Cortex of kidney (tissue), 1 donor: ENCODE results near the gene SH3GLB1.
A peak's percentile ranks its signal among the peaks of the same experiment; 100 is the strongest.
"Not testable (repeated sequence)": the region's sequence is repeated elsewhere in the genome, so short reads cannot be mapped to it uniquely, and the experiment has no call there.

Experiments used
- DNase-seq: peaks from one replicate; lab custom pipeline; 2025; lab: John Stamatoyannopoulos, UW

The SH3GLB1 gene

GRCh38 chr1:86704458-86704971 is at the start of gene SH3GLB1:
TSS of gene SH3GLB1 (plus strand) at chr1:86704576. CDS start at chr1:86704900, 324 bp downstream.
- DNase-seq: peak; percentile 41

GRCh38 chr1:86658381-86658780 is 46.0 kb upstream of the SH3GLB1 start:
- DNase-seq: not testable (repeated sequence)

DNA sequence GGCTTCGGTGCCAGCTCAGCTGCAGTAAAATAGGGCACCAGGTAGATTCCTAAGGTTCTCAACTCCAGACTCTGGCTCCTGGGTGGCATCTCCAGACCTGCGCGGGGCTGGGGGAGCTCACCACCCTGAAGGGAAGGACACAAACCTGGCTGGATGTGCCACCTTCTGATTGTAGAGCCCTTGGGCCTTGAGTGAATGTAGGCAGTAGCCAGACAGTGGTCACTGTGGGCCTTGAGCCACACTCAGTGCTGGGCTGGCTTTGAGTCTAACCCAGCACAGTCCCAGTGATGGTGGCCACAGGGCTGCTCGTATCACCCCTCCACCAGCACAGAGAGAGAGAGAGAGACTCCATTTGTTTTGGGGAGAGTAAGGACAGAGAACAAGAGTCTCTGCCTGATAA is 38.0 kb upstream of the SH3GLB1 start:
- no peak for DNase-seq

DNA sequence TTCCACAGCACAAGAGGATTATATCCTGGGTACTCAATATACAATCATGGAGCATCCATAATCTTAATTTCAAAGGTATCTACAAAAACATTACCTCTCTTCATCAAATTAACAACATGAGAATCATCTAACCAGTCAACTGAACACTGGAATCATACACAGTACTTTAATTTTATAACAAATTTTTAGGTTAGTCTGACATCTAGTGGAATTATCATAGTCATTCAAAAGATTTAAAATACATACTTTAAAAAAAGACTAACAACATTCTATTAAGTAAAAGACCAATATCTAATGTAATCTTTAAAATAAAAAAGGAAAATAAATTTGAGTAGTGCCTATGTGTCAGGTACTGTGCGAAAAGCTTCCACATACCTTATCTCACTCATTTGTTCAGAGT is 16.8 kb upstream of the SH3GLB1 start:
- DNase-seq: no peak

- DNase-seq: no peak
These were observed 11.7 kb upstream of the SH3GLB1 start for GRCh38 chr1:86692641-86693040.

GRCh38 chr1:86695400-86695799 is 9.0 kb upstream of the SH3GLB1 start:
- no peak for DNase-seq

- no peak for DNase-seq
These were observed 7.9 kb upstream of the SH3GLB1 start for GRCh38 chr1:86696522-86696921.

GRCh38 chr1:86699186-86699585 is 5.2 kb upstream of the SH3GLB1 start:
- DNase-seq: no peak

- no peak for DNase-seq
These were observed 2.6 kb upstream of the SH3GLB1 start for GRCh38 chr1:86701731-86702130.

GRCh38 chr1:86702954-86703494 is 1.4 kb upstream of the SH3GLB1 start:
- DNase-seq: not testable (repeated sequence)

DNA sequence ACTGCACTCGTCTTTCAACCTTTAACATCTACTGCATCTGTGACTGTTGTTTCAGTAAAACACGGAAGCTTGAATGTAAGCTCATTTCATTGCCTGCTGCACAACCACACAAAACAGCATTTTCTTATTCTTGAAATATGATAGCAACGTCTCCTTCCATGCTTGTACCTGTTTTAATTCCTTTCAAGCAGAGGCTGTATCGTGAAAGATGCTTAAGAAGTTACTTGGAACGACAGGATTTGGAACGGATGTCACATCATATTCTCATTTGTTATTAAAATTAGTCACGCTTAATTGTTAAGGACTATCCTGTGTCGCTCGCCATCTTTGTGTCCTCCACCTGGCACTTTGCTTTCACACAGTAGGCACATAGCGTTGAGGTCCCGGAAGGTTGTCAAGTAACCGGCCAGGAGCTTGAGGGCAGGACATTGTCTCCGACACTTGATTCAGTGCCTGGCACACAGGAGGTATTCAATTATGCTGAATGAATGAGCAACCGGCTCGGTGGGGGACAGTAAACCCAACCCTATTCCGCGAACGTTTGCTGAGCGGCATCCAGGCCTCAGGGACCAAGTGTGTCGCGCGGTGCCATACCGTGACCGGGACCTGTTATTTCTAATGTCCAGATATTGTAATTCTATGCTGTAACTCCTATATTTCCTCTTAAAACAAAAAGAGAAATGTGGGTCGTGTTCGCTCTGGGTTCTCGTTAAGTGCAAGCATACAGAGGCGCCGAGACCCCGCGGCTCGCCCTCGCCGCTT is 499 bp upstream of the SH3GLB1 start:
- no peak for DNase-seq

DNA sequence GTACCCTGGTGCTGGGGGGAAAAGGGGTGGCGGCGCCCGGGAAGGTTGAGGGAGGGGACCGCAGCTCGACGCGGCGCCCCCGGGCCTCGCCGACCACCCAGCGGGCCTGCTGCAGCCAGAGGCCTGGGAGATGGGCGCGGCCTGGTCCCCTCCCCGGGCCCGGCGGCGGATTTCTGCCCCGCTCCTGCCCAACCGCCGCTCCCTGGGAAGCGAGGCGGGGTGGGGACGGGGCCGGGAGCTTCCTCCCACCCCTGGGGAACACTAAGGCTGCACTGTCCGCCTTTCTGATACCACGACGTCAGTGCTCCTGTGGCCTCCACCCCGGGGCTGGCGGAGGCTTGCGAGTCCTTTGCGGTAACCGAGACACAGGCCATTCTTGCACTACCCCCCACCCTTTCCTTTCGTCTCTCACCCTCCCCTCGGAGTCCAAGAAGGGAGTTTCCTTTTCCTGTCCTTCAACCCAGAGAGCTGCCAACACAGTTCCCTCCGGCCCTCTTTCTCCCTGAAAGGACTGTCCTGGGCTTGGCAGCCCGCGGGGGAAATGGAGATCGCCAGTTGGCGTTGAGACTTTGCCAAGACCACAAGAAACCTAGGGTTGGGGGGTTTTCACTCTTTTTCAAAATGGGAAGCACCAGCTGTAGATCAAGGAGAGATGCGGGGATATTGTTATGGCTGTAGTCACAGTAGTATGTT is 742 bp downstream of the SH3GLB1 start:
- no peak for DNase-seq

DNA sequence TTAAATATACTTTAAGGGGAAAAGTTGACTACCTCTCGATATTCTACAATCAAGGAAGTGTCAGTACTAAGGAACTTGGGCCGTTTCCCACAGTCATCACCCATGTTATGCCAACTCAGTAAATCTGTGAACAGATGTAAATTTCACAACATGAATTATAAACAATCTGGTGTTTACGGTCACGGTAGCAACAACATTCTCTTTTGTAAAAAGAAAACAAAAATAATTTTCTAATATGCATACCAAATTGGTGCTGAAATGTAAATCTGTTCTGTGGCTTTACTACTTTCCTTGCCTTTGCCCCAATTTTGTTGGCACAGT is 1.2 kb downstream of the SH3GLB1 start:
- DNase-seq: no peak

- no peak for DNase-seq
These were observed 1.8 kb downstream of the SH3GLB1 start for GRCh38 chr1:86706018-86706635.

- no peak for DNase-seq
These were observed 4.5 kb downstream of the SH3GLB1 start for GRCh38 chr1:86708920-86709319.

GRCh38 chr1:86712088-86712860 is 7.9 kb downstream of the SH3GLB1 start:
- DNase-seq: no peak

- DNase-seq: no peak
These were observed 9.1 kb downstream of the SH3GLB1 start for GRCh38 chr1:86713477-86713876.

GRCh38 chr1:86714159-86714558 is 9.8 kb downstream of the SH3GLB1 start:
- no peak for DNase-seq

- no peak for DNase-seq
These were observed 10.3 kb downstream of the SH3GLB1 start for GRCh38 chr1:86714561-86715244.

- DNase-seq: no peak
These were observed 14.4 kb downstream of the SH3GLB1 start for GRCh38 chr1:86718786-86719185.

GRCh38 chr1:86731416-86731815 is 27.0 kb downstream of the SH3GLB1 start:
- DNase-seq: no peak
